NCI-H2029 treated with DMSO at 0.1 percent for 48 hours (cell line): ENCODE data around the gene GNPDA2.

ENCODE experiments used
- DNase-seq: peaks from one replicate; lab custom pipeline; 2025; lab: John Stamatoyannopoulos, UW

GNPDA2 gene

DNA sequence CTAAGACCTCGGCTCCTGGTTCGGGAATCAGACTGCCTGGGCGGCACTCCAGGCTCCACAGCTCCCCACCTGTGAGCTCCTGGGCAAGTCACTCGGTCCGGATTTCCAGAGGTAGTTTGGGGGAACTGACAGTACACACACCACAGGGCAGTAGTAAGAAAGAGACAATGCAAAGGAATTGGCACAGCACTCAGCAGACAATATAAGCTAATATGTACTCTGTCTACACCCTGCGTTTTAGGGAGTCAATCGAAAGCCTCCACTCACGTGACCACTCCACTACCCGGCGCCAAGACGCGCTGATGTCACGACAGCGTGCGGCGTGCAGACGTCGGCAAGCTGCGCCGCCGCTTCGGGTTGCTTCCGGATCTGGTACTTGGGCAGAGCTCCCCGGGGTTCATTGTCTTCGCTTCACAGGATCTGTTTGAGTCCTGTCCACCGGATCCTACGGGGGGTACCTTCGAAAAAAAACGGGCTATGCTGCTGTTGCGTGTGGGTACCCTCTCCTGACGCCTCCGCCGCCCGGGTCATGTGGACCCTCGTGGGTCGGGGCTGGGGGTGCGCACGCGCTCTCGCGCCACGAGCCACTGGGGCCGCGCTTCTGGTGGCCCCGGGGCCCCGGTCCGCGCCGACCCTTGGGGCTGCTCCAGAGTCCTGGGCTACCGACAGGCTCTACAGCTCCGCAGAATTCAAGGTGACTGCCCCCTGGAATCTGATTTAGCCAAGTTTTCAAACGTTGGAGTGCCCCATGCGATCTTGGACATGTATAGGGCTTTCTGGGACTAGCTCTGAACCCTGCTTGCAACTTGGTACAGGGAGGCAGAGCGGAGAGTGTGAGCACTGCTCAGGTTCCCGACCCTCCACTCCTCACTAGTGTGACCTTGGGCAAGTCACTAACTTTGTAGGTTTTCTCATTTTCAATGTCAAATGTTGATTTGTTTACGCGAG lies 48.0 kb downstream of the GNPDA2 start, which contains the start of gene GUF1:
Gene GUF1, plus strand, starts transcription at position 327 of the 948 bp plus-strand sequence. Its CDS starts 203 bp downstream, at position 530.
- peak; percentile 55 for DNase-seq

DNA sequence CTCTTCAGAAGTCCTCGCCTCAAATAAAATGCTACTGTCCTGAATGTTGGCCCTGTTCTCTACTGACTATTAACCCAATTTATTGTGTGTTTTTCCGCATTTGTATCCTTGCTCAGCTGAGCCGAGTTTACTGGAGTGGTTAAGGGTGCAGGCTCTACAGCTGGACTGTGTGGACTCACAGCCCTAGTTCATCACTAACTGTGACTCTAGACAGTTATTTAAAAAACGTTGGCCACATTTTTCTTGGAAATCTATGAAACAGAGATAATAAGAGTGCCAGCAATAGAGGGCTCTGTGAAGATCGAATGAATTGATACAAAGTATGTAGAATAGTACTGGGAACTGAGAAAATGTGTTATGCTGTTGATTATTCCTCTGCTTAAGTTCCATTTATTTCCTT lies 51.0 kb downstream of the GNPDA2 start:
- DNase-seq, result no peak

DNA sequence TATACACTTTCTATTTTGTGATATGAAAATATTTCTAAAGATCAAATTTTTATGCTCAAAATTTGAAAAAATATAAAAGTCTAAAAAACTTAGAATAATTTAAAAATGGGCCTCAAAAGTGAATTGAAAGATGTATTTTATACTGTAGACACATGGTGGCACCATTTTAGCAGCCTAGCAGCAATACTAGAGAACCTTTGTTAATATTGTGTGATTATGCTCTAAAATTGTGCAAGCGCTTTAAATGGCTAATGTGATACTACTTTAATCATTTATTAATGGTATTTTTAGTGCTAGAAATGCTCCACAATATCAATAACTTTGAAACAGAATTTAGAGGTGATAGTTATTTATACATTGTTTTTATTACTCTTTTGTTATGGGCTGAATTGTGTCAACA lies 51.9 kb downstream of the GNPDA2 start:
- no peak for DNase-seq

DNA sequence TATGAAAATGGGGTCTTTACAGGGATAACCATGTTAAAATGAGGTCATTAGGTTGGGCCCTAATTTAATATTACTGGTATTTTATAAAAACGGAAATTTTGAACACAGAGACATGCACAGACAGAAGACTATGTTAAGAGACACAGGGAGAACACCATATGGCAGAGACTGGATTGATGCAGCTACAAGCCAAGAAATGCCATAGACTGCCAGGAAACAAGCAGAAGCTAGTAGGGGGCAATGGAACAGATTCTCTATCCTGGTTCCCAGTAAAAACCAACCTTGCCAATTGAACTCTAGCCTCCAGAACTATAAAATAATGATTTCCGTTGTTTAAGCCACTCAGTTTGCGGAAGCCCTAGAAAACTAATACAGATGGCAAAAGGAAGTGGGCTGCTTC lies 54.7 kb downstream of the GNPDA2 start:
- no peak for DNase-seq

DNA sequence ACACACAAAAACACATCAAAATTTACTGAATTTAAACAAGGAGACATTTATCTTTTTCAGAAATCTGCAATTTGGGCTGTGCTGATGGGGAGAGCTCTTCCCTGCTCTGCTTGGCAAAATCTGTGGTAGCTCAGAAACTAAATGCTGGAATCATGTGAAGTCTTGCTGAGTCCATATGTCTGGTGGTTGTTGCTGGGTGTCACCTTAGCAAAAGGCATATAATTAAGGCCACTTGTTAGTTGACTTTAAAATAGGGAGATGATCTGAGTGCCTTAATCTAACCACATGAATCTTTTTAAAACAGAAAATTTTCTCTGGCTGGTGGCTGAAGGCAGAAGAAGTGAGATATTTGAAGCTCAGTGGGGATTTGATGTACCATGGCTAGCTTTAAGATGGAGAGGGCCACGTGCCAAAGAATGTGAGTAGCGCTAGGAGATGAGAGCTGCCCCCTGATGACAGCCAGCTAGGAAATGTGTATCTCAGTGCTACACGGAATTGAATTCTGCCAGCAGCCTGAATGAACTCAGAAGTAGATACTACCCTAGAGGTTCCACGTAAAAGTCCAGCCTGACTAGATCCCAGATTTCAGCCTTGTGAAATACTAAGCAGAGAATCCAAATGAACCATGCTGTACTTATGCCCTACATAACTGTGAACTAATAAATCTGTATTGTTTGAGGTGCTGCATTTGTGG lies 55.7 kb downstream of the GNPDA2 start:
- no peak for DNase-seq

DNA sequence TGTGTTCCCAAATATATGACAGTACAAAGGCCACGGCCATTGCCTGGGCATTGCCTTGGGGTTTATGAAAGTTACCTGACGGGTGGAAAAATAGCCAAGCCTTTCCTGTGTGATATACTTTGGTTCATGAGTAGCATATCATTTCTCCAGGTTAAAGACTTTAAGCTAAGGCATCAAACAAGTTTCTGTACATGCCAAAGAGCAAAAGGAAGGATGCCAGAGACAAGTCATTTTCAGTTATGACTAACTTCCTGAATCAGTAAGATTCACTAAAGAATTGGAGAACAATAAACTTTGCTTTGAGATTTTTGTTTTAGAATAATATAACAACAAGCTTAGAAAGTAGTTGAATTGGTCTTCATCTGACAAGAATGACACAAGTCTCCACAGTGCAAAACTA lies 57.8 kb downstream of the GNPDA2 start:
- DNase-seq, result no peak

DNA sequence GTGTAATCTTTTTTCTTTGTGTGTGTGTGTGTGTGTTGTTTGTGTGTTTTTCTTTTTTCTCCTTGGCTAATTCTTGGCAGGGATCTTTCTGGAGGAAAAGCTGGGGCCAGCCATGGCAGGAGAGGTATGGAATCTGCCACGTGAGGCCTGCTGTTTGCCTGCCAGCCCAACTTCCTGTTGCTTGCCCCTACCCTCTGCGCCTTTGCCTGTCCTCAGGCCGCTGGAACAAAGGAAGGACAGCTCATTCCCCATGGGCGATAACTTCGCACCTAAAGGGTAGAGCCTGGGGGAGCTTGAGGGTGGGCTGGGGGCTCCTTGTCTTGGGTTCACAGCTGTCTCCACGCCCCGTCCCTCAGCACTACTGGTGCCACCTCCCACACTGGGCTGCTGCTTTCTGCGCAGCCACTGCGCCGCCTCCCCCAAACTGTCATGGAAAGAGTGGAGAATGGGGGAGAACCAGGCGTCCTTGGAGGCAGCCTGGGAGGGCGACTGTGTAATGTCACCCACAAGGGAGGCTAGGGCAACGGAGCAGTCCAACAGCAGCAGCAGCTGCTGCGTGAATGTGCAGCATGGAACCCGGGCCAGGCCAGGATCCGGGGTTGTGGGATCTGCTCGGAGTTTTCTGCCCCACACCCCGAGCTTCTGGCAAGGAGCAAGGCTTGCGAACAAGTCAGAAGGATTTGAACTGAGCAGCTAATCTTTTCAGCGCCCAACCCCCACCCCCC lies 62.7 kb downstream of the GNPDA2 start:
- DNase-seq, result no peak

DNA sequence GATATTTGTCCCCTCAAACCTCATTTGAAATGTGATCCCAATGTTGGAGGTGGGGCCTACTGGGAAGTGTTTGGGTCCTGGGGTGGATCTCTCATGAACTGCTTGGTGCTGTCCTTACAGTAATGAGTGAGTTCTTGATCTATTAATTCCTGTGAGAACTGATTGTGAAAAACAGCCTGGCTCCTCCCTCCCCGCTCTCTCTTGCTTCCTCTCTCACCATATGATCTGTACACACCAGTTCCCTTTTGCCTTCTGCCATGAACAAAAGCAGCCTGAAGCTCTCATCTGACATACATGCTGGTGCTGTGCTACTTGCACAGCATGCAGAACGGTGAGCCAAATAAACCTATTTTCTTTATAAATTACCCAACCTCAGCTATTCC lies 63.7 kb downstream of the GNPDA2 start:
- DNase-seq, result no peak

DNA sequence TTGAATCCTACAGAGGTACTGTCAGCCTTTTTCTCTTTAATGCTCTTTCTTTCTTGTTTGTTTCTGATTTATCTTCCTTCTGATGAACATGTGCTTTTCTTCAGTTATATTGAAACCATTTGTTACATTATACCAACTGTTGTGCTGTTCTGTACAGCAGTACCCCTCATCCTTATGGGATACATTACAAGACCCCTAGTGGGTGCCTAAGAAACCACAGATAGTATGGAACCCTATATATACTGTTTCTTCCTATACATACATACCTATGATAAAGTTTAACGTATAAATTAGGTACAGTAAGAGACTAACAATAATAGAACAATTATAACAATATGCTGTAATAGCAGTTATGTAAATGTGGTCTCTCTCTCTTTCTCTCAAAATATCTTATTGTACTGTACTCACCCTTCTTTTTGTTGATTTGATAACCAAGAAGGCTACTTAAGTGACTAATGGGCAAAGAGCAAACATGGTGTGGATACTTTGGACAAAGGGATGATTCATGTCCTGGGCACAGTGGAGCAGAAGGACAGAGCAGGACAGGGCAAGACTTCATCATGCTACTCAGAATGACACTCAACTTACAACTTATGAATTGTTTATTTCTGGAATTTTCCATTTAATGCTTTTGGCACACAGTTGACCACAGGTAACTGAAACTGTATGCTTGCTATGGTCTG lies 64.3 kb downstream of the GNPDA2 start:
- DNase-seq, result no peak

DNA sequence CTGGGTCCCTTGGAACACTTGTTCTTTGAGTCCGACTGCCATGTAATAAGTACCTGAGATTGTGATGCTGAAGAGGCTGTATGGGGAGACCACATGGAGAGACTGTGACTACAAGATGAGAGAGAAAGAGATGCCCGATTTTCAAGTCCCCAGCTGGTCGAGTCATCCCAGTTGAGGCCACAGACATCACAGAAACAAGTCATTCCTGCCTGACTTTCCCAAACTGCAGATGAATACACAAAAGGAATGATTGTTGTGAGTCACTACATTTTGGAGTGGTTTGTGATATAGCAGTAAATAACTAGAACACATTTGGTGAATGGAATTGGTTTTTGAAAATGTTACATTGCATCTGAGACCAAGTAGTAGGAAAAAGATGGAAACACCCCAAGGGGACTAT lies 66.0 kb downstream of the GNPDA2 start:
- DNase-seq, result no peak

DNA sequence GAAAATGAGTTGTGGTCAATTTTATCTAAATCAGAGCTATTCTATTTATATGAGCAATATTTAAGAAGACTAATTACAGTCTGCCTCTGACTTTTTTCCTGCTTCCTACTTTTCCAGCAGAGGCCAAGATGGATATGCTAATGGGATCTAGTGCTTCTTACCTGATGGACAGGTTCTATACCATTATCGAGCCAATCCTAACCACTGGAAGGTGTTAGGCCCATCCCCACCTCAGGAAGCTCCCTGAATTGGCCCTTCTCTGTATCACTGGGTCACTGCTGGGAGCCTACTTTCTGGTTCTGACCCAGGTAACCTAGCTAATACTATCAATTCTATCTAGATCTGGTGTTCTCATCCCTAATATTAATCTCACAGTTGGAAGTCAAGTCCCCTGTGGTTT lies 74.4 kb downstream of the GNPDA2 start:
- DNase-seq, result no peak
